Gastrocnemius medialis (tissue), 4 donors: Measurements from ENCODE around the gene SCGN.

ENCODE experiments used
- POLR2A ChIP-seq, 2 donors: fragments of 450-650 bp; IDR thresholded peaks; one replicate each; pipeline ENCODE4 v1.6.1; 2017; ENCODE audit warnings: antibody characterized with exemption in 2 of 2, mild to moderate bottlenecking in 2 of 2, moderate library complexity in 2 of 2
- TF ChIP-seq, protein P1 (sequence below), 5 experiments: fragments of 450-650 bp in 3 of 5; fragments of 200-600 bp in 2 of 5; sonication (generic) in 2 of 5; IDR thresholded peaks in 4 of 5; conservative IDR thresholded peaks in 1 of 5; 1 replicate in 4 of 5; 2 replicates in 1 of 5; pipeline ENCODE4 v1.5.1; 2016 to 2019; ENCODE audit warnings: antibody characterized with exemption in 5 of 5, mild to moderate bottlenecking in 3 of 5, moderate library complexity in 3 of 5

DNA sequence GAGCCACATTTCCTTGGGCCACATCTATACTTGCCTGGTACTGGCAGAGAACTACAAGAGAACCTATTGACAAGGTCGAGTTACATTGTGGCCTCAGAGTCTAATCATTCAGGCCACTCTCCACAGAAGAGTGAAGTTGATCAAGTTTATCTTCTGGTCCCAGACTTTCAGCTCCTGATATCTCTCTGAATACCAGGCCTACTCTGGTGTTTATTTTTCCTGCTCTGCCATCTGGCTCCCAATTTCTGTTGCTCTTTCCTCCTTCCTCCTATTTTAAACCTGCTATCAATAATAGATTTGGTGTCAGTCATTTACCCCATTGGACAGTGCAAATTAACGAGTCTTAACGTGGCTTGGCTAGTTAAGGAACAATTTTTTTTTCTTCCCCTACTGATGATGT lies 46.6 kb downstream of the SCGN start:
- TF ChIP-seq, protein P1, sequence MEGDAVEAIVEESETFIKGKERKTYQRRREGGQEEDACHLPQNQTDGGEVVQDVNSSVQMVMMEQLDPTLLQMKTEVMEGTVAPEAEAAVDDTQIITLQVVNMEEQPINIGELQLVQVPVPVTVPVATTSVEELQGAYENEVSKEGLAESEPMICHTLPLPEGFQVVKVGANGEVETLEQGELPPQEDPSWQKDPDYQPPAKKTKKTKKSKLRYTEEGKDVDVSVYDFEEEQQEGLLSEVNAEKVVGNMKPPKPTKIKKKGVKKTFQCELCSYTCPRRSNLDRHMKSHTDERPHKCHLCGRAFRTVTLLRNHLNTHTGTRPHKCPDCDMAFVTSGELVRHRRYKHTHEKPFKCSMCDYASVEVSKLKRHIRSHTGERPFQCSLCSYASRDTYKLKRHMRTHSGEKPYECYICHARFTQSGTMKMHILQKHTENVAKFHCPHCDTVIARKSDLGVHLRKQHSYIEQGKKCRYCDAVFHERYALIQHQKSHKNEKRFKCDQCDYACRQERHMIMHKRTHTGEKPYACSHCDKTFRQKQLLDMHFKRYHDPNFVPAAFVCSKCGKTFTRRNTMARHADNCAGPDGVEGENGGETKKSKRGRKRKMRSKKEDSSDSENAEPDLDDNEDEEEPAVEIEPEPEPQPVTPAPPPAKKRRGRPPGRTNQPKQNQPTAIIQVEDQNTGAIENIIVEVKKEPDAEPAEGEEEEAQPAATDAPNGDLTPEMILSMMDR (IDR thresholded peaks at IDR 0.05 in 4 of 5, conservative IDR thresholded peaks at IDR 0.05 in 1 of 5), result no peak
- TF ChIP-seq POLR2A (IDR thresholded peaks at IDR 0.05), result no peak
